HG02938 (cell line): ENCODE data around the gene AMBN.
A peak's percentile ranks its signal among the peaks of the same experiment; 100 is the strongest.

Source experiments
- ATAC-seq: cut with Tn5 transposase; IDR thresholded peaks from one replicate; pipeline ENCODE4 v1.9.1; 2021; ENCODE audit warnings: mild to moderate bottlenecking, moderate library complexity; ENCODE audit not compliant: unreplicated experiment

AMBN gene, protein sequence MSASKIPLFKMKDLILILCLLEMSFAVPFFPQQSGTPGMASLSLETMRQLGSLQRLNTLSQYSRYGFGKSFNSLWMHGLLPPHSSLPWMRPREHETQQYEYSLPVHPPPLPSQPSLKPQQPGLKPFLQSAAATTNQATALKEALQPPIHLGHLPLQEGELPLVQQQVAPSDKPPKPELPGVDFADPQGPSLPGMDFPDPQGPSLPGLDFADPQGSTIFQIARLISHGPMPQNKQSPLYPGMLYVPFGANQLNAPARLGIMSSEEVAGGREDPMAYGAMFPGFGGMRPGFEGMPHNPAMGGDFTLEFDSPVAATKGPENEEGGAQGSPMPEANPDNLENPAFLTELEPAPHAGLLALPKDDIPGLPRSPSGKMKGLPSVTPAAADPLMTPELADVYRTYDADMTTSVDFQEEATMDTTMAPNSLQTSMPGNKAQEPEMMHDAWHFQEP

DNA sequence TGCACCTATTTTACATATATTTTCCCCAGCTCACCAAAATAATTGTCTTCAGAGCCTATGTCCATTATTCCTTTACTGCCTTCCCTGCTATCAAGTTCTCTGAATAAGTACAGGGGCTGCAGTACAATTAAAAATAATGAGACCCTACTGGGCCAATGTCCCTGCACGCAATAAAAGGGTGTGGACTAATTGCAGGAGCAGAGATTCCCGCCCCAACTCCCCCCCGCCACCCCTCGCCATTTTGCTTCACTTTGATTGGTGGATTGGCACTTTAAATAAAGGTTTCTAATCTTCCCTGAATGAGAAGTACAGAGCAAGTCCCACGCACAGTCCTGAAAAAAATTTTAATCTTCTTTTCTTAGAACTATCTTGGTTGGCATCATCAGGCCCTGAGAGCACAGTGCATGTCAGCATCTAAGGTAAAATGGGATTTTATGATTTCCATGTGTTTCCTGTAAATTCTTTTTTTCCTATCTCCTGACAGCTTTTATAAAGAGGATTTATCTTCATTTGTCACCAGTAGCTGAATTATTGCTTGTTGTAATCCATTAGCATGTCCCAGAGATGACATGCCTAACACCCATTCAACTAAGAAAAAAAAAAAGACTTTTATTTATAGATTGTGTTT, at the start of gene AMBN:
Gene AMBN (plus strand): TSS at position 302 of the 628 bp plus-strand sequence. CDS start 103 bp downstream, at position 405.
- no peak for ATAC-seq

DNA sequence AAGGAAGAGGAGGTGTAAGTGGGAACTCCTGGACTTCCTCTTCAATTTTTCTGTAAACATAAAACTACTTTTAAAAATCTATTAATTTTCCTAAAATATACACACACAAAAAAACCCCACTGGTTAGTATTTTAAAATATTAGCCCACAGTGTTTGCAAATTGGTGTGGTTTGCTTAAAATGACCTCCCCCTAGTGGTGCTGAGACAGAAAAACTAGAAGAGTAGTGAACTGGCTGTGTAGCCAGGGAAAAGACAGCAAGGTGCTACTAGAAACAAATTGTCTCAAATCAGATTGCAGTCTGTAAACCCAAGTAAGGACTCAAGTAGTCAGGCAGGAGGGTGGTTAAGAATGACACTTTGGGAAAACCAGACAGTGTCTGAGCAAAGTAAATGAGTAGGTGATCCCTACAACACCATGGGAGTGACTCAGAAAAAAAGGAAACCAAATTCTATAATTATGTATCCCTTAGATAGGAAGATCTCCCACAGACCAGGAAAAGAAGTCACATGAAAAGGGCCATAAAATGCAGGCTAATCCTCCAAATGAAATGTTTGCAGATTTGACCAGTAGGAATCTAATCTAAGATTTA, 47.7 kb upstream of the AMBN start:
- peak; percentile 87 for ATAC-seq

DNA sequence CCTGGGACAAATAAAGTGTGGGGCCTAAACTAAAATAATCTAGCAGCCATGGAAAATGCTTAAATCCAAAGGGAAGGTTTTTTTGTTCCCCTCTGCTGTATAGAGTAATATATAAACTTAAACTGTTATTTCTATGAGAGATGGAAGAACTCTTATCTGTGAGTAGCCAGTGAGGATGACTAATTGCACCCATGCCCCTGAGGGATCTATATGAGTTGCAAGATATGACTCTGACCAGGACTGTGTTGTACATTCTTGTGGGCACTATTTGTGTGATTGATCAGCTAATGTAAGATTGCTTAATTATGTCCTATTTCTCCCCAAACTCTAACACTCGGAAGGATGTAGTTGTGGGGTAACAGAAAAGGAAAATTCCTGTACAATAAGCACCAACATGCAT, 35.2 kb upstream of the AMBN start:
- no peak for ATAC-seq

DNA sequence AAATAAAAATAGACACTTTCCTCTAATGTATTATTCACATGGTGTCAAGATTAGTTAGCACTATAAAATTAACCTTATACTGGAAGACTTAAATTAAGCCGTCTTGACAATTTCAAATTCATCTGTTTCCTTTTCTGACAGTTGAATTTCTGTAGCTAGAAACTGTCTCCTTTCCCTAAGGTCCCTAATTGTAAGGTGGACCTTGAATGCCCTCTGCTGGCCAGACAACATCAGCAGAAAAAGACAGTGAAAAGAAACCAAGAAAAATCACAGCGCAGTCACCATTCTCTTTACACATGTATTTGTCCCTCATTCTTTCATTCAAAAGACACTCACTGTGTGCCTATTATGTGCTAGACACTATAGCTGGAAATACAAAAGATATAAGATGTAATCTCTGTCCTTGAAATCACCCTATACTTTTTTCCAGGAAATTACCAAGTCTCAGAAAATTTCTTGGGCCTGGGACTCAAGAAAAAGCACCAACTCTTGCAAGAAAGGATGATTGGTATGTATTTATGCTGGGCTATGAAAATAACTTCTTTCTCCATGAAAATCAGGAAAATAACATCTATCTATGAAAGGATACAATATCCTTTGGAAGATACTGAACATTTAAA, 32.7 kb upstream of the AMBN start:
- ATAC-seq: no peak

DNA sequence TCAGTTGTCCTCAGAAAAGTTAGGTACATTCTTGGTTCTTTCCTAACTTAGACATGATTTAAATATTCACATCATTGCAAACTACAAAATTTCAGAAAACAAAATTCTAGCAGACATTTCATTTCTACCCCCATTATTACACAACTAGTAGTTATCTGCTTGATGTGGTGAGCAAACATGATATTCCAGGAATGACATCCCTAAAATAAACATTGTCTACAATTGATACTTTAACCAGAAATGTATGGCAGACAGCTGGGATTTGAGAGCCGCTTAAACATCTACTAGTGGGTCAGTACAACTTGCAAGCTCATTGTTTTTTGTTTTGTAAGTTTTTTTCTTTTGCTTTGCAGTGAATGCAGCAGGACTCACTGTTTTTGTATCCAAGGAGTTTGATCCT, 32.1 kb upstream of the AMBN start:
- ATAC-seq: no peak

DNA sequence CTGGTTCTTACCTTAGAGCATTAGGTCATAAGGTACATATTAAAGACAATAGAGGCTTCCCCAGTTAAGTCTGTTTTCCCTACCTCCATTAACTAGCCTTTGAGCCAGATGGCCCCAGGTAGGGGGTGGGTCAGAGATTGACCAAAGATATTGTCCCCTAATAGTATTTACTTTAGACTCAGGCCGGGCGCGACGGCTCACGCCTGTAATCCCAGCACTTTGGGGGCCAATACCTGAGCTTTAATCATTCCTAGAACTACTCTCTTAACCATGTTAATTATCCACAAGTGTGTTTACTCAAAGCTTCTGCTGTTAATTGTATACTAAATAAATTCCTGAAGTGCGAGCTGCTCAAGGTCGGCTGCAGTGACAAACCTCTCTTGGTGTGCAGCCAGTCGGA, 28.0 kb upstream of the AMBN start:
- ATAC-seq: no peak

DNA sequence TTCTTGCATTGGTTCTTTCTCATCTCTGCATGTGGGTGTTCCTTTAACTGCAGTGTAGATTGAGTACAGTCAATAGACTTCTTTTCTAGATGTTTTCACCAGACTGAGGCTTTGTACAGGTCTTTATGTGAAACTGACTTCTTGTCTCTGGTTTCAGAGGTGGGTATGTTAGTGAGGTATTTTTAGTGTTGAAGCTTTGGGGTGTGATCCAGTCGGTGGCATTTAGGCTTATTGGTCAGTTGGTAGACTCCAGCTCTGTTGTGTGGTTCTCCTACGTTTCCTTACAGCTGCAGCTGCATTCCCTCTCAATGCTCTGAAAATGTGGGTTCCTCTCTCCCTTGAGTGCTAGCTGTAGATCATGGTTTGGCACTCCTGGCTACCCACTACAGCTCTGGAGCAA, 21.3 kb upstream of the AMBN start:
- no peak for ATAC-seq

DNA sequence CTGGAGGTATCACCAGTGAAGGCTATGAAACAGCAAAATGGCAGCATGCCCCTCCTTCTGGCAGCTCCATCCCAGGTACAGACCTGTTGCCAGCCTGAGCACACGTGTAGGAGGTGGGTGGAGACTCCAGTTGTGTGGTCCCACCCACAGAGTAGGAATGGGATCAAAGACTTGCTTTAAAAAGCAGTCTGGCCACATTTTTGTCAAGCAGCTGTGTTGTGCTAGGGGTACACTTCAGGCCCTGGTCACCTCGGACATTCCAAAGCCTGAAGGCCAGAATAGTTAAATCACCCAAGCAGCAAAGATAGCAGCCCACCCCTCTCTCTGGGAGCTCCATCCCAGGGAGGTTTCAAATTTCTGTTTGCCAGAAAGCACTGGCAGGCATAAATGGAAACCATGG, 20.3 kb upstream of the AMBN start:
- ATAC-seq: no peak

DNA sequence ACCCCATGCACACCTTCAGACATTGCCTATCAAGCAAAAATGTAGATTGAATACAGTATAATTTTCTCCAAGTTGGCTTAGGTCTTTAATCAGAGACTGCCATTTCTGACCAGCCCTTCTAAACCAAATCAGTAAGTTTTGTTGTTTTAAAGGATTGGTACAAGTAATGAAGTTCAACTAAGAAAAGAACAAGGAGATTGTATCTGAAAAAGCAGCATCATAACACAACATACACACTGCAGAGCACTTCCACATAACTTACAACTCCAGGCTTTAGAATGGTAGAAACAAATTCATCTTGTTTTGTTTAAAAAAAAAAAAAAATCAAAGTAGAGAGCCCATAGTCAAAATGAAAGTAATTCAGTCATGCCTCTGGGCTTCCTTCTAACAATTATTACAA, 16.1 kb upstream of the AMBN start:
- ATAC-seq: no peak

DNA sequence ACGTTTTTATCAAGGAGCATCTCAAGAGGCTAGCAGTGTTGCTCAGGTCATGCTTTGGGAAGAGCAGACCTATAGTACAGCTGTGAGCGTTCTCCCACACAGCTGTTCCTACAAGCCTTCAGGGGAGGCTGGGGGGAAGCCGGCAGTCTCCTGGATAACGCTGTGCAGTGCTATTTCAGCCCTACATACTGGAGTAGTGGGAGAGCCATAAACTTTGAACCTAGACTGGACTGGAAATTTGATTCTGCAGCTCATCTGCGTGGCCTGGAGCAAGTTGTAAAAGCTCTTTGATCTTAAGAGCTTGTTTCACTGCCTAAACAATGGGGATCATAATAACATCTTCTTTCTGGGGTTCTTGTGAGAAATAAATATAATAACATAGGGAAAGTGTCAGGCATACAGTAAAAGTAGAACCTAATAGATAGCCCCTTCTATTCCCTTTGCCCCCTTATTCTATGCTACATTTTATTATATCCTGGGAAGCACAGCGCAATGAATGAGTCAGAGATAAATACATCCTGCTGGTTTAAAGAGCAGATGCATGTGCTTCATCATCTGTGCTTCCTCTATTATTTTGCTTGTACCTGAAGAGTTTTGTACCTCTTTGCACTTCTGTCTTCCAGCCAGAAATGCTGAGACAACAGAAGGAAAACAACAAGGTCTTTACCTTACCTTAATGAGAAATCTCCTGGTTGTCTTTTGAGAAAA, 14.7 kb upstream of the AMBN start:
- no peak for ATAC-seq

DNA sequence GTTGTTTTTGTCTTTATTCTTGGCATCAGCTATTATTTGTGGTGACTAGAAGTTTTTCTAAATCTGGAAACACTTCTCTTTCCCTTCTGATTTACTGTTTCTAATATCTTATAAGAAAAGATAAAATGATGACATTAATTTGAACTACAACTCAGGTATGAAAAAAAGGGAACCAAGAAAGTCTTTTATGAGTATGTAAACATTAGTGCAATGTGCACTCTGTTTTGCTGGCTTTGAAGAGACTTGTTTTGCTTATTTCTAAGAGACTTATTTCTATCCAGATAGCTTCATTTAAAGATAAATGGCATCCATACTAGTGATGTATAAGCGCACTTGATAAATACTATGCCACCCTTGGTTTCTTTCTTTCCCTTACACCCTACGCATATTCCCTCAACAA, 10.1 kb upstream of the AMBN start:
- no peak for ATAC-seq

DNA sequence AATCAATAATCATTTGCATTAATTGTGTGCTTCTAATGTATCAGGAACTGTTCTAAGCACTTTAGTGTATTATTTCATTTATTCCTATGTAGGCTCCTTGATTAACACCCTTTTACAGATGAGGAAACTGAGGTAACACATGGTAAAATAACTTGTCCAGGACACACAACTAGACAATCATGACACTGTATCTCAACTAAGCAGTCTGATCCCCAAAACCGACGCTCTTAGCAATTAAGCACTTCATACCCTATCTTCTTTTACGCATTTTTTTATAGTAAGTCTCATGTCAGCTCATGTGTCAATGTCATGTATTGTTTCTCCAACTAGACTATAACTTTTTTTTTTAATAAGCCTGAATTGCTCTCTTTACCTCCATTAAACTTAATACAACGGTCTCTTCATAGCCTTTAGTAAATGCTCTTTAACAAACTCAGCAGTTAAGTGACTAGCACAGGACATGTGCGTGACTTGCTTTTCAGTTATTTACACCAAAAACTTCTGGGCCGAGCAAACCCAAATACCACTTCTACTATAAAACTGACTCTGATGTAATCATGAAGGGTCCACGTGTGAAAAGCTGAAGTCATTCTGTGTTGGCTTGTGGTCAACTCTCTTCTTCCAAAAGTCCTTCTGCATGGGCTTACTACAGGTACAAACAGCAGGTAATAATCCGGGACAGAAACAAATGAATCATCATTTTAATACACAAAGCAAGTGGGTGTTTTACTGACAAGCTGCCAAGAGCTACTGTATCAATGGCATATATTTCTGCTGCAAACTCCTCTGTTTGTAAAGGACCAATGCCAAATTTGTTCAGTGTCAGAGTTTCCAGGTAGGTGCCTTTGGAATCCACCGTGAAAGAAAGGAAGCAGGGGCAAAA, 7.9 kb upstream of the AMBN start:
- no peak for ATAC-seq

DNA sequence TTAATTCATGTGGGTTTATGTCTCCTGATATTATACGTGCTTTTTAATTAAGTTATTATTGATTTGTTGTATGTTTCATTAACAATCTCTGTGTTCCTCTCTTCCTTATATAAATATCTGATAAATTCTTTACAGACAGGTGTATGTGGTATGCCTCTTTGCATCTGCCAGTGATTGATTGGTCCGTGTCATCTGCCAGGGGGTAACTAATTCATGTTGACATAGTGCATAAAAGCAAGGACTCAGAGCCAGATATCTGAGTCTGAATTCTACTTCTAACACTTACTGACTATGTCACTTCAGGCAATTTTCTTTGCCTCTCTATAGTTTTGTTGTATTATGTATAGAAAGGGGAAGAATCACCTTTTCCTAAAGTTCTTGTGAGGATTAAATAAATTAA, 5.2 kb upstream of the AMBN start:
- no peak for ATAC-seq

DNA sequence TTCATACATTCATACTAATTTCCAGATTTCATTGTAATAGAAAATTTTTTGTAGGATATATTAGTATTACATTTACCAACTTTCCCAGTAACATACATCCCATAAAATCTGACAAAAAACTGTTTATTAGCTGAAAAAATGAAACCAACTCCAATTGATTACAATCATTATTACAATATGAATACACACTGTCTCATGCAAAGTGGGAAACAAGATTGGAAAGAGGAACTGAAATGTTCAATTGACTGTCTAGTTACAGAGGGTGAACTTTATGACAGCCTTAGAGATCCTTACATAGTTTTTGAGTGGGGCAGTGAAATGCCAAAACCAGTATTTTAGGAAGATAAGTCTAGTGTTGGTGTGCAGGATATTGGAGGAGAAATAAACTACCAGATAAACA, 2.3 kb upstream of the AMBN start:
- ATAC-seq: peak; percentile 98

DNA sequence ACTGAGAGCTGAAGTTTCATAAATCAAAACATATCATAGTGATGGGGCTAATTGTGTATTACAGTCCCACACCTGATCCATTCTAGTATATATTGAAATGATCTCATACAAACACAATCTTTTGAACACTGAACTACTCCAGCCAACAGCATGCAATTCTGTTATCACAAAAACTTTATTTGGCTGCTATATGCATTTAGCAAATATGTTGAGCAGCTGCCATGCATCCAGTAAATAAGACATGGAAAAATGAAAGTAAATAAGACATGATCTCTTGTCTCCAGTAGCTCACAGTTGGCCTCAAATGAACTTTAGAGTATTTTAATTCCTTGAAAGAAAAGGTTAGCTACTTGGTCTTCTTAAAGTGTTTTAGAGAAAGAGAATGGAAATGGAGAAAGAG, 2.1 kb downstream of the AMBN start:
- no peak for ATAC-seq

DNA sequence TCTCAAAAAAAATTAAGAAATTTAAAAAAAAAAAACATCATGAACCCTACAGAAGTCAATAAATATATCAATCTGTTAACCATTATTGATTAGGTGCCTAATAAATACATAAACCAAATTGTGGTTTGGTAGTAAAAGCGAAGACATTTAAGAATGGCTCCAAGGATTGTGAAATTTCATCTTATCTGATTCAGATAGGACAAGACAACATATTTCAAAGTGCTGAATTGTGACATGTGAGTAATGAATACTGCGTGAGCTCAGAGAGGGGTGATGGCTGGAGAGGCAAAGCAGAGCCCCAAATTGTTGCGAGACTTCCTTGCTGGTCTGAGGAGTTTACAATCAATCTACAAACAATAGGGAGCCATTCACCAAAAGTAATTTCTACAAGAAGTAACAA, 8.2 kb downstream of the AMBN start:
- no peak for ATAC-seq

DNA sequence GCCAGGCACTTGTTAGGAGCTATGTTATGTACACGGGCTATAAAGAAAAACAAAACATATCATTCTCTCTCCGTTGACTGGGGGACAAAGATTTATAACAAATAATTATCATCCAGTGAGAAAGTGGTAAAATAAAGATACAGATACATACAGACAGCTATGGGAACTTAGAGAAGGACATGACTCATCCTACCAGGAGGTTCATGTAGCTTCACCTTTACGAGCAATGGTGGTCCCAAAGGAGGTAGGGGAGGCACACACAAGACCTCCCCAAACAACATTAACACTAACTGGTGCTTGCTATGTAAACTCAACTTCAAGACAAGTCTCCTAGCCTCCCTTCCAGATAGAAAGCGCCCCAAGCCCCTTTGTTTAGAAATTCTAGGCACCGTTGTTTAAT, 8.9 kb downstream of the AMBN start:
- peak; percentile 17 for ATAC-seq

DNA sequence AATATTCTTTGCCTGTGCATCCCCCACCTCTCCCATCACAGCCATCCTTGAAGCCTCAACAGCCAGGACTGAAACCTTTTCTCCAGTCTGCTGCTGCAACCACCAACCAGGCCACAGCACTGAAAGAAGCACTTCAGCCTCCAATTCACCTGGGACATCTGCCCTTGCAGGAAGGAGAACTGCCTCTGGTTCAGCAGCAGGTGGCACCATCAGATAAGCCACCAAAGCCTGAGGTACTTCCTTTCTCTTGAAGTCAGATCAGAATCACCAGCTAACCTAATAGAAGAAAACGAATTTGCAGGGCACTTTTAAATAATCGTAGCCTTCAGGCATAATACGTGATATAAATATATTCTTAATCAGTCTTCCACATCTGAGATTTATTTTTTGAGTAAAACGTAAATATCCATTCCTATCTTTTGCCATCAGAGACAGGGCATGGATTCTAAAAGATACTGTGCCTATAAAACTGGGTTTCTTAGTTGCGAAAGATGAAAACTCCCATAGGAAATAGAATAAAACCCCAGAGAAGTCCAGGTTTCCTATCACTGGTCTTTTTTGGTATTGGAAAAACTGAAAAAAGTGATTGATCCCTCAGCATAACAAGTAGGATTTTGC, 9.5 kb downstream of the AMBN start:
- ATAC-seq: peak; percentile 98

DNA sequence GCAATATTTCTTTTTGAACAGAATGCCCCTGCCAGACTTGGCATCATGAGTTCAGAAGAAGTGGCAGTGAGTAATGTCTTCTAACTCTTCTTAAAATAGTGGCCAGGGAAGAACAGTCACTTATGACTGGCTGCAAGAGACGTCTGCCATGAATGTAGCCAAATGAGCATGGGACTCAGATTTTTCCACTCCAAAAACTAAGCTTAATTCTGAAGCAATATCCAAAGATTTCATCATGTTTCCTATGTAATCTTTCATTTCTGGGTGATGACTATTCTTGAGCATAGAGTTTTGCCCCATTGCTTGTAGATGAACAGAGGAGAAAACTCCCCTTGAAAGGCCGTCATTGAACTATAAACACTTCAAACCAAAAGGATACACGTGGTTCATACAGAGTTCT, 11.8 kb downstream of the AMBN start:
- no peak for ATAC-seq

DNA sequence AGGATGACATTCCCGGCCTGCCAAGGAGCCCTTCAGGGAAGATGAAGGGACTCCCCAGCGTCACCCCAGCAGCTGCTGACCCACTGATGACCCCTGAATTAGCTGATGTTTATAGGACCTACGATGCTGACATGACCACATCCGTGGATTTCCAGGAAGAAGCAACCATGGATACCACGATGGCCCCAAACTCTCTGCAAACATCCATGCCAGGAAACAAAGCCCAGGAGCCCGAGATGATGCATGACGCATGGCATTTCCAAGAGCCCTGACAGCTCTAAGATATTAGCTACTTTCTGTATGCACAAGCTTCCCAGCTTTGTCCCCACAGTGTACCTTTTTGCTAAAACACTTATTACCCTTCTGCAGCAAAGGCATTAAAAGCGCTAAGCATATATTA, 14.4 kb downstream of the AMBN start:
- no peak for ATAC-seq
